ENCODE data around the gene ARHGEF17.

ARHGEF17 gene

DNA sequence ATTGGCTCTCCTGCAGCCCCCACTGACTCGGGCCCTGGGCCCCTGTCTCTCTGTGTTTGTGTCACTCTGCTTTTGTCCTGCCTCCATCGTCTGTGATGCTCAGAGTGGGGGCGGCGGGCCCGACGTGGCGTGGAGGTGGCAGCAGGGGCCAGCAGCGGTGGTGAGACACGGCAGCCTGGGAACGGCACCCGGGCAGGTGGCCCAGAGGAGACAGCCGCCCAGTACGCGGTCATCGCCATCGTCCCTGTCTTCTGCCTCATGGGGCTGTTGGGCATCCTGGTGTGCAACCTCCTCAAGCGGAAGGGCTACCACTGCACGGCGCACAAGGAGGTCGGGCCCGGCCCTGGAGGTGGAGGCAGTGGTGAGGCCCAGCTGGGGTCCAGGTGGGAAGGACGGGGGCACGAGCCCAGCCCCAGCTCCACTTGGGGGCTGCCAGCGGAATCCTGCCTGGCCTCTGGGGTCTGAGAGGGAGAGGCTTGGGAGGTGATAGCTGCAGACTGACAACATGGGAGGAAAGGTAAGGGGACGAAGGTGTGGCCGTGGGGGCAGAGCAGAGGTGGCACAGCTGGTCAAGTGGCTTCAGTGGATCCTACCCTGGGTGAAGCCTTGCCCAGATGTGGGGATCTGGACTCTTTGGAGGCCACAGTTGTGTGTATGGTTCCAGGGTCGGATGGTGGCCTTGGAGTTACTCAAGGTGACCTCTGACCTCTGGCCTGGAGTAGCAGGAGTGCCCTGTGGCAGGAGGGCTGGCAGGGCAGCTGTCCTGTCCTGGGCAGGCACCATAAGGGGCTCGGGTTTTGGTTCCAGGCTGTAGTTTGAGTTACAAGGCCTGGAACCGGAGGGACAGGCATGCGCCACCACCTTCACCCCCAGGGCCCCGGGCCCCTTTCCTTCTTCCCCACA is 84.3 kb downstream of the ARHGEF17 start:
- DNase-seq (ENCODE audit: low read depth in 1 of 2, low spot score in 1 of 2) = no peak

DNA sequence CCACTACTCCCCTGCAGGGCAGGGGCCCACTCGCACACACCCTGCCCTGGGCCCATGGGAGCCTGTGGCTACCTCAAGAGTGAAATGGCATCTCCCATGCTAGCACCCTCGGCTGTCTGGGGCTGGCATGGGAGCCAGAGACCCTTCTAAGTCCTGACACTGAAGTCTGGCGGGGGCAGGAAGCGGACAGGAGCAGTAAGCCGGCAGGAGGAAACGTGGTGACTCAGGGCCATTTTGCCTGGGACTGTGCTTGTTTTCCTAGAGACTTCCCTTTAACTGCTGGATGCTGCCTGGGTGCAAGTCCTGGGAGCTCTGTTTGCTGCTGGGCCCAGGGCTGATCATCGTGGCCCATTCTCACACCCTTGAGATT is 84.9 kb downstream of the ARHGEF17 start:
- no peak for DNase-seq (ENCODE audit: low read depth in 1 of 2, low spot score in 1 of 2)

DNA sequence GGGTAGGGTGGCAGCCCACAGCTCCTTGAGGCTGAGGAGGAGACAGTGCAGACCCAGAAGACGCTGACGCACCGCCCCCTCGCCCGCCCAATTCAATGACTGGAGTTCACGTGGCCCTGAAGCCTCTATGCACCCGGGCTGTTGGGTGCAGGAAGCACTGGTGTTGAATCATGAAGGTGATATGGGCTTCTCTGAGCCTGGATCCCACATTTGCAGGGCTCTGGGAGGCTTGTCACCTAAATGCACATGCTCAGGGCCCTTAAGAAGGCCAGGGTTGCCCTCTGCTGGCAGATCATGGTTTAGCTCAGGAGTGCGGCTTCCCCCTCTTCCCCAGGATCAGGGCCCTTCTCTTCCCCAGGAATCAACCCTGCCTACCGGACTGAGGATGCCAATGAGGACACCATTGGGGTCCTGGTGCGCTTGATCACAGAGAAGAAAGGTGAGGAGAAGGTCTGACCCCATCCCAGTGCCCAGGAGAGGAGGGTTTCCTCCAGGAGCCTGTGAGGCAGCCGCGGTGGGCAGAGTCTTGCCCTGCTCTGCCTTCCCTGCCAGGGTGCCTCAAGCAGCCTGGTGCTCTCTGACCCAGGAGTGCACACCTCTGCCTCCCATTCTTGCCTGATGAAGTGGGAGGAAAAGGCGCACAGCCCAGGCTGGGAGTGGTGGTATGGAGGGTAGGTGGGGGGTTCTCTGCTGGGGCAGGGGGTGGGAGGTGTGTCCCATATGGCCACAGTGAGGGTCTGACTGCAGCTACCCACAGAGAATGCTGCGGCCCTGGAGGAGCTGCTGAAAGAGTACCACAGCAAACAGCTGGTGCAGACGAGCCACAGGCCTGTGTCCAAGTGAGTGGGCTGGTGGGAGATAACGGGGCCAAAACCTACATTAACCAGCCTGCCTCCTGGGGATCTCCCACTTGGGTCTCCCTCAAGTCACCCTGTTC is 85.7 kb downstream of the ARHGEF17 start:
- DNase-seq (ENCODE audit: low read depth in 1 of 2, low spot score in 1 of 2) = peak; percentile 32 to 35

DNA sequence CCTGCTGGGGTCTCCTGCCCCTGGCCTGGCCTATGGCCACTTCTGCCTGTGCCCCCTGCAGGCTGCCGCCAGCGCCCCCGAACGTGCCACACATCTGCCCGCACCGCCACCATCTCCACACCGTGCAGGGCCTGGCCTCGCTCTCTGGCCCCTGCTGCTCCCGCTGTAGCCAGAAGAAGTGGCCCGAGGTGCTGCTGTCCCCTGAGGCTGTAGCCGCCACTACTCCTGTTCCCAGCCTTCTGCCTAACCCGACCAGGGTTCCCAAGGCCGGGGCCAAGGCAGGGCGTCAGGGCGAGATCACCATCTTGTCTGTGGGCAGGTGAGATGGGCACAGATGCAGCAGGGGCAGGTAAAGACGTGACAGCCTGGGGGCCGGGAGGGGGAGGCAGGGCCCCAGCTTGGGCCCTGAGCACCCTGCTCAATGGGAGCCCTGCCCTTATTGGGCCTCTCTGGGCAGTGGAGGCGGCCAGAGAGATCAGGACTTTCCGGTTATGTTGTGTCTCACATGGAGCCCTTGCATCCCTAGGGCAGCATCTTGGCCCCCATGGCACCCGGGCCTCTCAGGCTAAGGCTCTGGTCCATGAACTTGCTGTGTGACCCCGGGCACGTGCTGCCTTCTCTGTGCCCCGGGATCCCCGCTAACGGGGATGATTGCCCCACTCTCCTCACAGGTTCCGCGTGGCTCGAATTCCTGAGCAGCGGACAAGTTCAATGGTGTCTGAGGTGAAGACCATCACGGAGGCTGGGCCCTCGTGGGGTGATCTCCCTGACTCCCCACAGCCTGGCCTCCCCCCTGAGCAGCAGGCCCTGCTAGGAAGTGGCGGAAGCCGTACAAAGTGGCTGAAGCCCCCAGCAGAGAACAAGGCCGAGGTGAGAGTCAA is 86.6 kb downstream of the ARHGEF17 start:
- DNase-seq (ENCODE audit: low read depth in 1 of 2, low spot score in 1 of 2) = no peak

DNA sequence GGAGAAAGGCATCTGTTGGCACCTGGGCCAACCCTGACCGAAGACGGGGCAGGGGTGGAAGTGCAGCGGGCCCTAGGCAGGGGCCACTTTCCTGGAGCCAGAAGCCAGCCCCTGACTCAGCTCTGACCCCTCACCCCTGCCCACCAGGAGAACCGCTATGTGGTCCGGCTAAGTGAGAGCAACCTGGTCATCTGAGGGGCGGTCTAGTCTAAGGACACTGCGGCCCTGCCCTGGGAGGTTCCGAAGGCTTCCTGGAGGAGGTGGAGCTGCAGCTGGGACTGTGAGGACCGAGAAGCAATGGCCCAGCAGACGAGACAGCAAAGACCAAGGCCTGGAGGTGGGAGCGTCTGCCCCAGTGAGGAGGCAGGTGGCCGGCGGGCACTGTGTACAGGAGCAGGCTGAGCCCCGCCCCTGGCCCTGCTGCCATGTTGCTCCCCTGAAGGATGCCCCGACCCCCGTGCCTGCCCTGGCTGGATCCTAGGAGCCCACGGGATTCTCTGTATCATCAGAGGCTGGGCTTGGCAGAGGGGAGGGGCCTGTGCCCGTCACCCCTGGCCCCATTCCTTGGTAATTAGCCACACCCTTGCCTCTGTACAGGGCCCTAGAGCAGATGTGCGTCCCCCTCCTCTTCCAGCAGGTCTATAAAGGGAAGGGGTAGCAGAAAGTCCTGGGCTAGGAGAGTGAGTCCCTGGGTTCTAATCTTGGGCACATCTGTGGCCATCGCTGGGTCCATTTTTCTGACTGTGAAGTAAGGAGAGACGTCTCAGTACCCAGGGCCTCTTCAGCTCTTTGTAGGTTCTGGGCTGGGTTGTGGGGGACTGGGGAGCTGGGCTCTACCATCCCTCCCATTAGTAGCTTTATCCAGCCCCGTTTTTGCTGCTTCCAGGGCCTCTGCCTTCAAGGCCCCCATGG is 87.5 kb downstream of the ARHGEF17 start:
- DNase-seq (ENCODE audit: low read depth in 1 of 2, low spot score in 1 of 2) = no peak

GRCh38 chr11:73396251-73396930 is 88.3 kb downstream of the ARHGEF17 start:
- no peak for DNase-seq (ENCODE audit: low read depth in 1 of 2, low spot score in 1 of 2)

DNA sequence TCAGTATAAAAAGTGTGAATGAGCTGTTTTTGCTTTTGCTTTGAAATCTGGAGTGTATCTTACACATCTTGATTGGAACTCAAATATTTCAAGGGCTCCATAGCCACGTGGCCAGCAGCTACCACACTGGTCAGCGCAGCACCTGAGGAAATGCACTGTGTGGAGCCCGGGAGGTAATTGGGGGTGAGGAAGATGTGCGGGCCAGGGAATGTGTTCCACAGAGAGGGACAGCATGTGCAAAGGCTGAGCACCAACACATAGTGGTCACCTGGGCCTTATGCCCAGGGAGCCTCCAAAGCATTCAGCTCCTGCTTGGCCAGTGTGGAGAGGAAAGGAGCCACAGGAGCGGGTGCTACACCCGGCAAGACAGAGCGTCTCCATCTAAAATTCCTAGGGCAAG is 88.9 kb downstream of the ARHGEF17 start:
- no peak for DNase-seq (ENCODE audit: low read depth in 1 of 2, low spot score in 1 of 2)

GRCh38 chr11:73397468-73398131 is 89.5 kb downstream of the ARHGEF17 start:
- no peak for DNase-seq (ENCODE audit: low read depth in 1 of 2, low spot score in 1 of 2)

GRCh38 chr11:73398132-73398526 is 90.1 kb downstream of the ARHGEF17 start:
- no peak for DNase-seq (ENCODE audit: low read depth in 1 of 2, low spot score in 1 of 2)

- no peak for DNase-seq (ENCODE audit: low read depth in 1 of 2, low spot score in 1 of 2)
Observed at GRCh38 chr11:73398721-73399120, 90.6 kb downstream of the ARHGEF17 start.

DNA sequence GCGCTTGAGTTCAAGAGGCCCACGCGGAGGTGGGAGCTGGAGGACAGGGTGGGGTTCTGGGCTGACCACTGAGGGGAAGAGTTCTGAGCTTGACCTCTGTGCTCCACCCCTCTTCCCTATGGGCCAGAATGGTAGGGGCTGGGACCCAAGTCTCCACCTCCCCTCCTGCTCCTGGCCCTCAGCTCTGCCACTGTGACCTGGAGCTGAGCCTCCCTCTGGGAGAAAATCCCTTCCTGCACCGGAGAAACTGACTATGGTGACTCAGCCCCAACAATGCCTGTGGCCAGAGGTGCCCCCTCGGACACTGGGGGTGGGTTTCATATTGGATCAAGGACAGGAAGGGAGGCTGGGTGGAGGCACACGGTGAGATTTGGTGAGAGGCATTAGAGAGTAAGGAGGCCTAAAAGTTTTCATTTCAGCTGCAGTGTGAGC is 91.1 kb downstream of the ARHGEF17 start:
- no peak for DNase-seq (ENCODE audit: low read depth in 1 of 2, low spot score in 1 of 2)

DNA sequence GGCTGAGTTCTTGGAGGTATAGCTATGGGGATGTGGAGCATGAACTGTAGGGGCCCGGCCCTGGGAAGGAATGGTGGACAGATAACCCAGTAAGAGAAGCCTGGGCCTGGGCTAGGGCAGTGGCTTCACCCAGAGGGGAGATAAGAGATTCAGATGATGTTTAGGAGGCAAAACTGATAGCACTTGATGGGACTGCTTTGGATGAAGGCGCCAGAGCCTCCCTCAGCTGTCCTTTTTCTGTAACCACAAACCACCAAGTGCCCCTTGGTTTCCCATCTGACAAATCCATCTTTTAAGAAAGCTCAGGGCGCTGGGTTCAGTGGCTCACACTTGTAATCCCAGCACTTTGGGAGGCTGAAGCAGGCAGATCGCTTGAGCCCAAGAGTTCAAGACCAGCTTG is 91.6 kb downstream of the ARHGEF17 start:
- DNase-seq (ENCODE audit: low read depth in 1 of 2, low spot score in 1 of 2) = no peak

DNA sequence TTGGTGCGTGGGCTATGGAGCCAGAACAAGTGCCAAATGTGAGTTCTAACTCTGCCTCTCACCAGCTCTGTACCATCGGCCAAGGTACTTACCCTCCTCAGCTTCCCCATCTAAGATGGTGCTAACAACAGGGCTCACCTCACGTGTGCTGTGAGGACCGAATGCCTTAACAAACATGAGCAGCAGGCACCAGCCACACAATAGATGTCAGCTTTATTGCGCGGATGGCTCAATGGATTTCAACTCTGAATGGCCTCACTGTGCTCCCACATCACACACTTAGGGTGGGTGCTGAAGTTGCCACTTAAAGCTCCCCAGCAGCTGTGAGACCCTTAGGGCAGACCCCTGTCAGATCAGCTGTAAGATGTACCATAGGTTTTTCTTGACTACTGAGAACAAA is 92.2 kb downstream of the ARHGEF17 start:
- DNase-seq (ENCODE audit: low read depth in 1 of 2, low spot score in 1 of 2) = no peak

GRCh38 chr11:73401217-73401923 is 93.3 kb downstream of the ARHGEF17 start:
- DNase-seq (ENCODE audit: low read depth in 1 of 2, low spot score in 1 of 2) = no peak

DNA sequence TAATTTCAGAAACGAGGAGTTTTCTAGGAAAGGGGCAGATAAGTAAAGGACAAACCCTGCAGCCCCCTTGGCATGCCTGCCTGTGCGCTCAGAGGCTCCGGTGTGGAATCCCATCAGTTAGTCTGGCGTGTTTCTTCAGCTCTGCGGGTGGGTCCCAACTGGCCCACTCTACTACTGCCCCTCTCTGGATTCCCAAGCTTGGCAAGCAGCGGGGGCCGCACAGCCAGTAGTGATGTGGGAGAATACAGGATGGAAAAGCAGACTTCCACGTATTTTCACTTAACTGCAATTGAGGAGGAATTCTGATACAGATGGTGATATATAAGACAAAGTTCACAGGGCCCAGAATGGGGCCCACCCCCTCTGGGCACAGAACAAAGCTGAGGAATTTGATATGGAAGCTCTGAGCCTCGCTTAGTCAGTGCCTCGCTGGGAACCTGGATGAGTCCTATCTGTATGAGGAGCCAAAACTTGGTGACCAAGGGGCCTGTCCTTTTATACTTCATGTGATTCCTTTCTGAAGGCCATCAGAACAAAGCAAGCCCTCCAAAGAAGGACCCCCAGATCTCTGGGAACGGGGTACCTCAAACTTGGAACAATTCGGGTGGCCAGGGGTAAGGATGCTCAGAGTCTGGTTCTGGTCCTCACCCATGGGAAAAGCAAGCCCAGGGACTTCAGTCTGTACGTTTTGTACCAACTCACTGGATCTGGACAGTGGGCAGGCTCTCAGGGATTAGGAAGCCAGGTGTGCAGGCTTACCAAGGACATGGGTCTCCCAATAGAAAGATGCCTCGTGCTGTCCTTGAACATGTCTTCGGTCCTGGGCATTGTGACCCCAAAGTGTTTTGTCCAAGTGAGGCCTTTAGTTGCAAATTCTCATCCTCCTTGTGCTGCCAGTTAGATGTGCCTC is 94.1 kb downstream of the ARHGEF17 start:
- no peak for DNase-seq (ENCODE audit: low read depth in 1 of 2, low spot score in 1 of 2)

GRCh38 chr11:73402834-73403185 is 94.7 kb downstream of the ARHGEF17 start:
- DNase-seq (ENCODE audit: low read depth in 1 of 2, low spot score in 1 of 2) = no peak

- DNase-seq (ENCODE audit: low read depth in 1 of 2, low spot score in 1 of 2) = no peak
Observed at GRCh38 chr11:73403541-73403940, 95.5 kb downstream of the ARHGEF17 start.
